ENCODE data around the gene RNF11.

GRCh38 chr1:51218570-51218969 lies 17.5 kb upstream of the RNF11 start:
- TF ChIP-seq CTCF (IDR thresholded peaks at IDR 0.05 in 4 of 5, conservative IDR thresholded peaks at IDR 0.05 in 1 of 5), result no peak
- TF ChIP-seq POLR2A (IDR thresholded peaks at IDR 0.05), result no peak

Measured in gastrocnemius medialis (tissue), 4 donors.